PFSK-1 (cell line): ENCODE data around the gene AVPI1.

Experiments
- FOXP2 ChIP-seq: optimal IDR thresholded peaks from 2 replicates; pipeline ENCODE3; 2011; ENCODE audit warnings: borderline replicate concordance, control low read depth, inconsistent platforms; ENCODE audit not compliant: insufficient read depth; ENCODE audit errors: extremely low read length, extremely low read depth
- POLR2AphosphoS5 ChIP-seq: IDR thresholded peaks from 2 replicates; pipeline ENCODE4 v1.6.1; 2012; ENCODE audit warnings: low read depth, mild to moderate bottlenecking, control low read depth, low read length, moderate library complexity
- SIN3A ChIP-seq: IDR thresholded peaks from 2 replicates; pipeline ENCODE4 v1.6.1; 2012; ENCODE audit warnings: mild to moderate bottlenecking, low read length, moderate library complexity, borderline replicate concordance; ENCODE audit not compliant: insufficient read depth
- TAF1 ChIP-seq: IDR thresholded peaks from 2 replicates; pipeline ENCODE4 v1.6.1; 2012; ENCODE audit warnings: low read length, control low read depth, borderline replicate concordance; ENCODE audit not compliant: insufficient read depth
- TF ChIP-seq, protein P1 (sequence below), 2 experiments: IDR thresholded peaks; 2 replicates each; pipeline versions ENCODE4 v1.6.1 to v1.8.0; 2011 to 2012; ENCODE audit warnings: low read depth in 2 of 2, low read length in 2 of 2, control low read depth in 1 of 2, inconsistent platforms in 1 of 2, mild to moderate bottlenecking in 1 of 2, moderate library complexity in 1 of 2; ENCODE audit not compliant: insufficient read depth in 1 of 2

AVPI1 gene

GRCh38 chr10:97715259-97715874 is 28.3 kb upstream of the AVPI1 start:
- no peak for TF ChIP-seq FOXP2

DNA sequence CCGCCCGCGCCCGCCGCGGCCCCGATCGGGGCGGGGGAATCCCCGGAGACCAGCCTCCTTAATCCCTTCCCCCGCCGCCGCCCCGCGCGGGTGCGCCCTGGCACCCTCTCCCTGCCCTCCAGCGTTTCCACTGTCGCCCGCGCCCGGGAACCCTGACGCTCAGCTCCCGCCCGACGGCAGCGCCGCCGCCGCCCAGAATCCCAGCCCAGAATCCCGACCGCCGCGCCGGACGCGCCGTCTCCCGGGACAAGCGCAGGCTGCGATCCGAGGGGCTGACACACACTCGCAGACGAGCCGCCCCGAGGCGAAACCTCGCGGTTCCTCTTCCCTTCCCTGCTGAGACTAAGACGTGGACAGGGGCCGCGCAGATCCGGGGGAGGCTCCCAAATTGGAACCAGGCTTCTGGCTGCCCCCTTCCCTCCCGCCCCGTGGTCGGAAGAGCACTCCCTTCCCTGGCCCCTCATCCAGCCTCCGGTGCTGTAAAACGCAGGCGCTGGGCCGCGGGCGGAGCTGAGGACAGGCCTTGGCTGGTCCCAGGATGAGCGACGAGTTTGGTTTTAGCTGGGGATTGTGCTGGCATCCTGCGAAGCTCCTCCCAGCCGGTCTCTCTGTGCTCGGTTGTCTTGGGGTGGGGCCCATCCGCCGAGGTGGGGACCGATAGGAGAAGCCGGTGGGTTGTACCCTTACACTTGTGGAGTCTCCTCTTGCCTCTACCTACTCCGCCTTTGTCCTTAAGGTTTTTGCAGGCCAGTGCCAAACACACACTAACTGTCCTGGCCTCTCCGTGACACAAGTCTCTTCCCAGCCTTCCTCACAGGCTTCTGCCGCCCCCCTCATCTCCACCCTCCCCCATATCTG is 27.6 kb upstream of the AVPI1 start:
- TF ChIP-seq, protein P1, sequence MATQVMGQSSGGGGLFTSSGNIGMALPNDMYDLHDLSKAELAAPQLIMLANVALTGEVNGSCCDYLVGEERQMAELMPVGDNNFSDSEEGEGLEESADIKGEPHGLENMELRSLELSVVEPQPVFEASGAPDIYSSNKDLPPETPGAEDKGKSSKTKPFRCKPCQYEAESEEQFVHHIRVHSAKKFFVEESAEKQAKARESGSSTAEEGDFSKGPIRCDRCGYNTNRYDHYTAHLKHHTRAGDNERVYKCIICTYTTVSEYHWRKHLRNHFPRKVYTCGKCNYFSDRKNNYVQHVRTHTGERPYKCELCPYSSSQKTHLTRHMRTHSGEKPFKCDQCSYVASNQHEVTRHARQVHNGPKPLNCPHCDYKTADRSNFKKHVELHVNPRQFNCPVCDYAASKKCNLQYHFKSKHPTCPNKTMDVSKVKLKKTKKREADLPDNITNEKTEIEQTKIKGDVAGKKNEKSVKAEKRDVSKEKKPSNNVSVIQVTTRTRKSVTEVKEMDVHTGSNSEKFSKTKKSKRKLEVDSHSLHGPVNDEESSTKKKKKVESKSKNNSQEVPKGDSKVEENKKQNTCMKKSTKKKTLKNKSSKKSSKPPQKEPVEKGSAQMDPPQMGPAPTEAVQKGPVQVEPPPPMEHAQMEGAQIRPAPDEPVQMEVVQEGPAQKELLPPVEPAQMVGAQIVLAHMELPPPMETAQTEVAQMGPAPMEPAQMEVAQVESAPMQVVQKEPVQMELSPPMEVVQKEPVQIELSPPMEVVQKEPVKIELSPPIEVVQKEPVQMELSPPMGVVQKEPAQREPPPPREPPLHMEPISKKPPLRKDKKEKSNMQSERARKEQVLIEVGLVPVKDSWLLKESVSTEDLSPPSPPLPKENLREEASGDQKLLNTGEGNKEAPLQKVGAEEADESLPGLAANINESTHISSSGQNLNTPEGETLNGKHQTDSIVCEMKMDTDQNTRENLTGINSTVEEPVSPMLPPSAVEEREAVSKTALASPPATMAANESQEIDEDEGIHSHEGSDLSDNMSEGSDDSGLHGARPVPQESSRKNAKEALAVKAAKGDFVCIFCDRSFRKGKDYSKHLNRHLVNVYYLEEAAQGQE (IDR thresholded peaks at IDR 0.05; ENCODE audit: insufficient read depth in 1 of 2, low read depth in 2 of 2, low read length in 2 of 2), result 0 out of 4 replicates have a peak, but pooled peaks of 1 of the 2 experiments have one; percentile 7
- TF ChIP-seq FOXP2, result peak; percentile 11
- TF ChIP-seq TAF1, result peak; percentile 65; the same call in 1 of the 2 replicates
- TF ChIP-seq POLR2AphosphoS5, result peak; percentile 56; the same call in 1 of the 2 replicates
- no peak for TF ChIP-seq SIN3A

GRCh38 chr10:97713826-97714400 is 26.9 kb upstream of the AVPI1 start:
- no peak for TF ChIP-seq SIN3A
- TF ChIP-seq POLR2AphosphoS5, result no peak; the same call in none of the 2 replicates
- TF ChIP-seq FOXP2, result peak; percentile 40
- TF ChIP-seq, protein P1 (IDR thresholded peaks at IDR 0.05; ENCODE audit: insufficient read depth in 1 of 2, low read depth in 2 of 2, low read length in 2 of 2), result no peak
- TF ChIP-seq TAF1, result 0 out of 2 replicates have a peak, but pooled peaks have one; percentile 1

DNA sequence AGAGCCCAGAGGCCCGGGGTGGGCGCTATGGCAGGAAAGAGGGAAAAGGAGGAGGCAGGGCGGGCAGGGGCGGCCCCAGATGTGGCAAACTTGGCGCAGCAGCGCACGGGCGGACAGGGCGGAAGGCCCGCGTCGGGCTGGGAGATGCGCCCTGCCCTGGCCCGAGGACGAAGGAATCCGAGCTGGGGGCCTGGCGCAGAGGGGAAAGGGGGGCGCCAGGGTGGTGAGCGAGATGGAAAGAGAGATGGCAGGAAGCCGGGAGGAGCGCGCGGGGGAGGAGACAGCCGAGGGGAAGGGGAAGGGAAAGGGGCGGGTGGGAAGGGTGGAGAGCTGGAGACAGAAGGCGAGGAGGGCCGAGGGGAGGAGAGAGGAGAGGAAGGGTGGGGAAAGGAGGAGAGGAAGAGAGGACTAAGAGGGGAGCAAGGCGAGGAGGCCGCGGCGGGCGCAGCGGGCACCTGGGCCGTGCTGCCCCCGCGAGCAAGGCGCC is 26.3 kb upstream of the AVPI1 start, which contains the start of gene MARVELD1:
Gene MARVELD1 (plus strand): TSS at position 392 of the 487 bp plus-strand sequence. CDS start 147 bp downstream, outside the sequence.
- peak; percentile 25 for TF ChIP-seq FOXP2
- TF ChIP-seq TAF1, result peak; percentile 72; the same call in 1 of the 2 replicates
- peak; percentile 62 for TF ChIP-seq POLR2AphosphoS5
- TF ChIP-seq, protein P1 (IDR thresholded peaks at IDR 0.05; ENCODE audit: insufficient read depth in 1 of 2, low read depth in 2 of 2, low read length in 2 of 2), result no peak

DNA sequence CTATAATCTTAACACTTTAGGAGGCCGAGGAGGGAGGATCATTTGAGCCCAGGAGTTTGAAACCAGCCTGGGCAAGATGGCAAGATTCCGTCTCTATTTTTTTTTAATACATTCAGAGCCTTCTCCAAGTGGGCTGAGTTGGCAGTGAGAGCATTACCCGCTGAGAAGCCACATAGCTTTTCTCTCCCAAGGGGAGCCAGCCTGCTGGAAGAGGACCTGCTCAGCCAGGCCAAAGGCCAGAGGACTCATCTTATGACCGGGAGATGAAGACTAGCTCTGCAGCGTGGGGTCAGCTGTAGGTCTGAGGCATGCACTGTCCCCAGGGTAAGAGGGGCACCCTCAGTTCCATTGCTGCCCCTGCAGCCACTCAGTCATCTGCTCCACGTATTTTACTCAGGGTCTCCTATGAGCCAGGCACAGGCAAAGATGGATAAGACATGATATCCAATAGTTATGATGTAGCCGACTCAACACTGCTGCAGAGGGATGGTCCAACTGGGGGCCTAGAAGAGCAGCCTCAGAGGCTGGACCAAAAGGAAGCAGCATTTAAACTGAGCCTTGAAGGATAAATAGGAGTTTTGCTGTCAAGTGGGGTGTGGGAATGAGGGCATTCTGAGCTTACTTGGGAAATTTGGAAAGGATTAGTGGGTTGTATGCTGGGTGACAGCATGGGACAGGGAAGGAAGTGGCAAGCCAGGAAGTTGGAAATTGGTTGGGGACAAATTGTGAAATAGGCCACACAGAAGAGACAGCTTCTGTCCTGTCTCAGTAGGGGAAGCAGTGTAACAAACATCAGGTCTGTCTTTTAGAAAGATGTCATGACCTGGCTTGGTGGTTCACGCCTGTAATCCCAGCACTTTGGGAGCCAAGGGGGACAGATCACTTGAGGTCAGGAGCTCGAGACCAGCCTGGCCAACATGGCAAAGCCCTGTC is 24.9 kb upstream of the AVPI1 start:
- TF ChIP-seq, protein P1 (IDR thresholded peaks at IDR 0.05; ENCODE audit: insufficient read depth in 1 of 2, low read depth in 2 of 2, low read length in 2 of 2), result no peak
- TF ChIP-seq POLR2AphosphoS5, result no peak
- no peak for TF ChIP-seq TAF1
- TF ChIP-seq SIN3A, result no peak
- TF ChIP-seq FOXP2, result no peak
